Gastrocnemius medialis (tissue), 4 donors: ENCODE results near the gene NCCRP1.

ENCODE experiments used
- POLR2A ChIP-seq, 2 donors: fragments of 450-650 bp; IDR thresholded peaks; one replicate each; pipeline ENCODE4 v1.6.1; 2017; ENCODE audit warnings: antibody characterized with exemption in 2 of 2, mild to moderate bottlenecking in 2 of 2, moderate library complexity in 2 of 2
- TF ChIP-seq, protein P1 (sequence below), 5 experiments: fragments of 450-650 bp in 3 of 5; fragments of 200-600 bp in 2 of 5; sonication (generic) in 2 of 5; IDR thresholded peaks in 4 of 5; conservative IDR thresholded peaks in 1 of 5; 1 replicate in 4 of 5; 2 replicates in 1 of 5; pipeline ENCODE4 v1.5.1; 2016 to 2019; ENCODE audit warnings: antibody characterized with exemption in 5 of 5, mild to moderate bottlenecking in 3 of 5, moderate library complexity in 3 of 5

DNA sequence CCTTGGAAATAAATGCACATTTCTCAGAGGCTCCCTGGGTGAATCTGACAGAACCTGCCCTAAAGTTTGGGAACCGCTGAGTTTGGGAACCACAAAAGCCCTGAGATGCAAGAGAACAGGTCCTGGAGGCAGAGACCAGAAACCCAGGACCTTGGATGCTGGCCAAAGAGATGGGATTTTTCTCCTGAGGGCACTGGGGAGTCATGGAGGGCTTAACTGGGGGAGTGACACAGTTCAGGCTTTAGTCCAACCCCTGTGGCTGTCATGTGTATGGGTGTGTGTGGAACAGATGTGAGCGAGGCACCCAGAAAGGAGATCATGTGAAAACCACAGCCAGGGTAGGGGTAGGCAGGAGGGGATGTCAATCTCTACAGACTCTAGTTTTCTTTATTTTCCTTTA lies 3.9 kb upstream of the NCCRP1 start:
- TF ChIP-seq, protein P1, sequence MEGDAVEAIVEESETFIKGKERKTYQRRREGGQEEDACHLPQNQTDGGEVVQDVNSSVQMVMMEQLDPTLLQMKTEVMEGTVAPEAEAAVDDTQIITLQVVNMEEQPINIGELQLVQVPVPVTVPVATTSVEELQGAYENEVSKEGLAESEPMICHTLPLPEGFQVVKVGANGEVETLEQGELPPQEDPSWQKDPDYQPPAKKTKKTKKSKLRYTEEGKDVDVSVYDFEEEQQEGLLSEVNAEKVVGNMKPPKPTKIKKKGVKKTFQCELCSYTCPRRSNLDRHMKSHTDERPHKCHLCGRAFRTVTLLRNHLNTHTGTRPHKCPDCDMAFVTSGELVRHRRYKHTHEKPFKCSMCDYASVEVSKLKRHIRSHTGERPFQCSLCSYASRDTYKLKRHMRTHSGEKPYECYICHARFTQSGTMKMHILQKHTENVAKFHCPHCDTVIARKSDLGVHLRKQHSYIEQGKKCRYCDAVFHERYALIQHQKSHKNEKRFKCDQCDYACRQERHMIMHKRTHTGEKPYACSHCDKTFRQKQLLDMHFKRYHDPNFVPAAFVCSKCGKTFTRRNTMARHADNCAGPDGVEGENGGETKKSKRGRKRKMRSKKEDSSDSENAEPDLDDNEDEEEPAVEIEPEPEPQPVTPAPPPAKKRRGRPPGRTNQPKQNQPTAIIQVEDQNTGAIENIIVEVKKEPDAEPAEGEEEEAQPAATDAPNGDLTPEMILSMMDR (IDR thresholded peaks at IDR 0.05 in 4 of 5, conservative IDR thresholded peaks at IDR 0.05 in 1 of 5) = no peak
- no peak for TF ChIP-seq POLR2A (IDR thresholded peaks at IDR 0.05)
